Measurements from ENCODE around the gene TMEM54.

GRCh38 chr1:32868806-32869455 lies 32.3 kb downstream of the TMEM54 start:
- TF ChIP-seq CTCF (IDR thresholded peaks at IDR 0.05) = no peak
- no peak for TF ChIP-seq POLR2A (IDR thresholded peaks at IDR 0.05)
